WI38 (cell line): ENCODE measurements around the gene ARFRP1.
"Not testable (repeated sequence)": the region's sequence is repeated elsewhere in the genome, so short reads cannot be mapped to it uniquely, and the experiment has no call there.

Experiments used
- H3K4me3 ChIP-seq: 2 replicates; pipeline ENCODE4 v1.5.1; 2011; ENCODE audit warnings: low read depth, mild to moderate bottlenecking, control low read depth, low read length
- CTCF ChIP-seq: IDR thresholded peaks from 2 replicates; pipeline ENCODE4 v1.5.1; 2012; ENCODE audit warnings: low read depth, mild to moderate bottlenecking, control low read depth, low read length

ARFRP1 gene

GRCh38 chr20:63678071-63678470, 29.7 kb downstream of the ARFRP1 start:
- no peak for TF ChIP-seq CTCF
- no peak overlapping the region for H3K4me3 ChIP-seq

GRCh38 chr20:63675681-63676368, 32.0 kb downstream of the ARFRP1 start:
- TF ChIP-seq CTCF, result no peak
- H3K4me3 ChIP-seq, result no peak overlapping the region

- no peak overlapping the region for H3K4me3 ChIP-seq
- no peak for TF ChIP-seq CTCF
These were observed 33.8 kb downstream of the ARFRP1 start for GRCh38 chr20:63673951-63674350.

- no peak overlapping the region for H3K4me3 ChIP-seq
- no peak for TF ChIP-seq CTCF
These were observed 35.1 kb downstream of the ARFRP1 start for GRCh38 chr20:63672666-63673065.

- H3K4me3 ChIP-seq, result not testable (repeated sequence)
These were observed 36.1 kb downstream of the ARFRP1 start for GRCh38 chr20:63671695-63672094.

- H3K4me3 ChIP-seq, result no peak overlapping the region
- no peak for TF ChIP-seq CTCF
These were observed 39.4 kb downstream of the ARFRP1 start for GRCh38 chr20:63668351-63668750.

- H3K4me3 ChIP-seq, result no peak overlapping the region
- no peak for TF ChIP-seq CTCF
These were observed 39.9 kb downstream of the ARFRP1 start for GRCh38 chr20:63667858-63668257.

GRCh38 chr20:63665708-63666107, 42.1 kb downstream of the ARFRP1 start:
- TF ChIP-seq CTCF, result no peak
- no peak overlapping the region for H3K4me3 ChIP-seq
